Spleen (tissue), 11 donors: Measurements from ENCODE around the gene ETV5. TPM values are rescaled to one million over a fixed set of nuclear protein-coding genes. Genes with fewer than 3 reads are reported as not detected.

Experiments
- DNase-seq: peaks from one replicate; pipeline ENCODE4 v3.0.0-alpha.2; 2020
- H3K27ac ChIP-seq, 8 donors: fragments of 200-600 bp; sonication (generic) in 7 of 8; 1 replicate in 4 of 8; 2 replicates in 4 of 8; pipeline versions ENCODE4 v1.5.0 to v1.8.0; 2016 to 2021; ENCODE audit warnings: inconsistent platforms in 4 of 8, mild to moderate bottlenecking in 4 of 8, moderate library complexity in 1 of 8
- H3K27me3 ChIP-seq, 7 donors: fragments of 200-600 bp; sonication (generic) in 6 of 7; replicated peaks in 1 of 7; 1 replicate in 4 of 7; 2 replicates in 3 of 7; pipeline versions ENCODE4 v1.5.0 to v1.8.0; 2016 to 2021; ENCODE audit warnings: inconsistent platforms in 3 of 7, mild to moderate bottlenecking in 1 of 7
- H3K36me3 ChIP-seq, 6 donors: fragments of 200-600 bp; sonication (generic) in 5 of 6; 1 replicate in 4 of 6; 2 replicates in 2 of 6; pipeline versions ENCODE4 v1.5.0 to v1.8.0; 2016 to 2021; ENCODE audit warnings: inconsistent platforms in 2 of 6
- H3K4me1 ChIP-seq, 6 donors: fragments of 200-600 bp; sonication (generic) in 5 of 6; 1 replicate in 3 of 6; 2 replicates in 3 of 6; pipeline versions ENCODE4 v1.5.0 to v1.8.0; 2016 to 2021; ENCODE audit warnings: inconsistent platforms in 3 of 6
- H3K4me3 ChIP-seq, 8 donors: fragments of 200-600 bp; sonication (generic) in 7 of 8; 1 replicate in 4 of 8; 2 replicates in 4 of 8; pipeline versions ENCODE4 v1.5.0 to v1.8.0; 2016 to 2021; ENCODE audit warnings: inconsistent platforms in 4 of 8, mild to moderate bottlenecking in 4 of 8, moderate library complexity in 2 of 8
- H3K9me3 ChIP-seq, 8 donors: fragments of 200-600 bp; sonication (generic) in 7 of 8; 1 replicate in 4 of 8; 2 replicates in 4 of 8; pipeline versions ENCODE4 v1.5.0 to v1.8.0; 2016 to 2021; ENCODE audit warnings: inconsistent platforms in 4 of 8
- POLR2A ChIP-seq, 3 donors: fragments of 450-650 bp; IDR thresholded peaks; one replicate each; pipeline ENCODE4 v1.5.1; 2017; ENCODE audit warnings: antibody characterized with exemption in 3 of 3, mild to moderate bottlenecking in 1 of 3
- POLR2AphosphoS5 ChIP-seq, 3 donors: sonication (generic); formaldehyde crosslinking; IDR thresholded peaks; one replicate each; pipeline ENCODE4 v1.5.1; 2017; ENCODE audit warnings: antibody characterized with exemption in 3 of 3
- WGBS, 5 donors: extraction: QIAGEN DNeasy Blood & Tissue Kit in 3 of 5; methylation state at CpG; one replicate each; pipeline versions ENCODE4 v1.1.5 to v1.1.7; 2013 to 2018; 5-methylcytosine and 5-hydroxymethylcytosine counted together
- intact Hi-C: fragments of 100-400 bp; cut with DNase I; formaldehyde crosslinking; loops from one replicate; pipeline ENCODE4 v1.15.0; 2023; ENCODE audit warnings: low total_unique reads
- polyA plus RNA-seq, 3 donors: library from polyadenylated mRNA; stranded (reverse); fragments of 200-250 nt; gene quantifications; one replicate each; pipeline ENCODE4 v1.2.1, GENCODE V29; 2013
- total RNA-seq, 7 donors: library from RNA; depleted of rRNA in 3 of 7; stranded (reverse); fragments of >200 nt in 3 of 7; fragmentation: NEBNext Ultra II Directional in 4 of 7; extraction: Animal tissue kit (Norgen Biotek cat#: 25700) in 4 of 7; gene quantifications; one replicate each; pipeline versions ENCODE4 v1.1.0 to v1.2.1, GENCODE V29; 2016 to 2021
- TF ChIP-seq, protein P1 (sequence below), 11 experiments: fragments of 200-600 bp in 7 of 11; fragments of 450-650 bp in 4 of 11; sonication (generic) in 4 of 11; IDR thresholded peaks in 8 of 11; conservative IDR thresholded peaks in 3 of 11; 1 replicate in 7 of 11; 2 replicates in 4 of 11; pipeline versions ENCODE4 v1.4.0 to v1.8.0; 2016 to 2021; ENCODE audit warnings: antibody characterized with exemption in 11 of 11, inconsistent platforms in 4 of 11, mild to moderate bottlenecking in 1 of 11
- donor health status: healthy with polysubstance abuse.
- donor health status: DM: no; HTN: no; CAD: no; lungs with moderate emphysema.
- donor health status: DM: no; HTN: no; CAD: no.
- donor health status: Bipolar disorder and iron deficiency.
- donor health status: healthy.
- donor health status: DM: no; HTN: no; CAD: no.
- donor health status: DM: yes; HTN: yes; CAD: no.

ETV5 gene
- total and polyA plus RNA-seq, 10 donors, result 5.2 to 65.5 (median 24.0) TPM

GRCh38 chr3:186079925-186080324, 29.0 kb downstream of the ETV5 start:
- H3K27ac ChIP-seq, result no peak overlapping the region
- H3K9me3 ChIP-seq, result peaks cover 0 to 7% (median 2%) of the 10 kb centered on the region in 8 donors
- no peak overlapping the region for H3K4me3 ChIP-seq
- no peak for TF ChIP-seq POLR2AphosphoS5 (IDR thresholded peaks at IDR 0.05)
- TF ChIP-seq POLR2A (IDR thresholded peaks at IDR 0.05), result no peak
- TF ChIP-seq, protein P1, sequence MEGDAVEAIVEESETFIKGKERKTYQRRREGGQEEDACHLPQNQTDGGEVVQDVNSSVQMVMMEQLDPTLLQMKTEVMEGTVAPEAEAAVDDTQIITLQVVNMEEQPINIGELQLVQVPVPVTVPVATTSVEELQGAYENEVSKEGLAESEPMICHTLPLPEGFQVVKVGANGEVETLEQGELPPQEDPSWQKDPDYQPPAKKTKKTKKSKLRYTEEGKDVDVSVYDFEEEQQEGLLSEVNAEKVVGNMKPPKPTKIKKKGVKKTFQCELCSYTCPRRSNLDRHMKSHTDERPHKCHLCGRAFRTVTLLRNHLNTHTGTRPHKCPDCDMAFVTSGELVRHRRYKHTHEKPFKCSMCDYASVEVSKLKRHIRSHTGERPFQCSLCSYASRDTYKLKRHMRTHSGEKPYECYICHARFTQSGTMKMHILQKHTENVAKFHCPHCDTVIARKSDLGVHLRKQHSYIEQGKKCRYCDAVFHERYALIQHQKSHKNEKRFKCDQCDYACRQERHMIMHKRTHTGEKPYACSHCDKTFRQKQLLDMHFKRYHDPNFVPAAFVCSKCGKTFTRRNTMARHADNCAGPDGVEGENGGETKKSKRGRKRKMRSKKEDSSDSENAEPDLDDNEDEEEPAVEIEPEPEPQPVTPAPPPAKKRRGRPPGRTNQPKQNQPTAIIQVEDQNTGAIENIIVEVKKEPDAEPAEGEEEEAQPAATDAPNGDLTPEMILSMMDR (IDR thresholded peaks at IDR 0.05 in 8 of 11, conservative IDR thresholded peaks at IDR 0.05 in 3 of 11), result no peak
- no peak for DNase-seq
- H3K27me3 ChIP-seq, result no peaks in the 10 kb centered on the region
- intact Hi-C loops, result no loop called here
- WGBS, 5 donors, result 74 to 81% (median 79%) methylated on average over 7 of the region's 7 CpGs
- H3K36me3 ChIP-seq, result peaks cover 0 to 15% (median 0%) of the 10 kb centered on the region in 6 donors
- no peaks in the 10 kb centered on the region for H3K4me1 ChIP-seq

DNA sequence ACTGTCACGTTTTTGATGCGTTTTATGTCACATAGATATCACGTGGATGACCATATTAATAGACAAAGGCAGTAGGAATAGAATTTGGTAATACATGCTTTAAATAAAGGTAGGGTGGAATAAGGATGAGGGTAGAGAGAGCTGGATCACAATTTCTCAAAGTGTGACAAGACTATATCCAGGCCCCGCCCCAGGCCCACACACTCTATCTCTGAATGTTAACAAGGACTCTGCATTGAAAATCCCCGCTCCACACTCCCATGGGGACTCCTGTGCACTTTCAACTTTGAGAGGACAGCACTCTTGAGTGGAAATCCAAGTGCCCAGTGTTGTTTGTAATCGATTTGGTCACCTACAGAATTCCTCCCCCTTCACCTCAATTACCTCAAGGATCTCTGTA, 31.4 kb downstream of the ETV5 start:
- WGBS, 5 donors, result 90 to 96% (median 91%) methylated on average over 6 of the region's 6 CpGs
- Histone ChIP-seq H3K36me3 (peaks cover 0 to 15% (median 0%) of the 10 kb centered on the region in 6 donors), H3K4me1 (no peaks in the 10 kb centered on the region), H3K27ac (no peak overlapping the region), H3K4me3 (no peak overlapping the region), H3K27me3 (no peaks in the 10 kb centered on the region), H3K9me3 (peaks cover 0 to 12% (median 9%) of the 10 kb centered on the region in 8 donors)
- TF ChIP-seq, protein P1 (IDR thresholded peaks at IDR 0.05 in 8 of 11, conservative IDR thresholded peaks at IDR 0.05 in 3 of 11), result no peak
- TF ChIP-seq POLR2A (IDR thresholded peaks at IDR 0.05), result no peak
- TF ChIP-seq POLR2AphosphoS5 (IDR thresholded peaks at IDR 0.05), result no peak
- DNase-seq, result no peak
- intact Hi-C loops, result no loop called here

DNA sequence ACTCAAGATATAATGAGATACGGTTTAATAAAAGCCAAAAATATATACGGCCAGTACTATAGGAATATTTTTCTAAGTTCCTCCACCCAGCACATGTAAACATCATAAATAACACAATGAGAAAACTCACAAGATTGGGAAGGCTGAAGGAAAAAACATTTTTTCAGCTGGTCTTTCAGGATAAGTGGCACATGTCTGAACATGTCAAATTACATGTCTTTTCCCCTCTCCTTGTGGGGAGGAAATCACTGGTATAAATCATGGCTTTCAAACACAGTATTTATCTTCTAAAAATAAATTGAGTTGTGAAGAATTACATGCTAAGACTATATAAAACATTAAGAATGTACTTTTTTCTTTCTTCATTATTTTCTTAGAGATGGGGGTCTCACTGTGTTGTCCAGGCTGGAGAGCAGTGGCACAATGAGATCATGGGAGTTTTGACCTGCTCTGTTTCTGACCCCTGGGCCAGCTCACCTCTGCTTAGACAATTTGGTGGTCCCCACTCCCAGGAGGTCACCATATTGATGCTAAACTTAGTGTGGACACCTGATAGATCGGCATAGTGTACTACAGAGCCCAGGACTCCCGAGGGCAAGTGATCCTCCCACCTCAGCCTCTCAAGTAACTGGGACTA, 32.8 kb downstream of the ETV5 start:
- no peak overlapping the region for H3K27ac ChIP-seq
- H3K36me3 ChIP-seq, result peaks cover 0 to 15% (median 0%) of the 10 kb centered on the region in 6 donors
- H3K27me3 ChIP-seq, result no peaks in the 10 kb centered on the region
- intact Hi-C loops, result no loop called here
- peaks cover 0 to 12% (median 9%) of the 10 kb centered on the region in 8 donors for H3K9me3 ChIP-seq
- 89 to 93% (median 91%) methylated on average over 4 of the region's 4 CpGs for WGBS, 5 donors
- no peak overlapping the region for H3K4me3 ChIP-seq
- DNase-seq, result no peak
- TF ChIP-seq POLR2AphosphoS5 (IDR thresholded peaks at IDR 0.05), result no peak
- no peak for TF ChIP-seq POLR2A (IDR thresholded peaks at IDR 0.05)
- TF ChIP-seq, protein P1 (IDR thresholded peaks at IDR 0.05 in 8 of 11, conservative IDR thresholded peaks at IDR 0.05 in 3 of 11), result no peak
- peaks cover 0 to 2% (median 0%) of the 10 kb centered on the region in 6 donors for H3K4me1 ChIP-seq

DNA sequence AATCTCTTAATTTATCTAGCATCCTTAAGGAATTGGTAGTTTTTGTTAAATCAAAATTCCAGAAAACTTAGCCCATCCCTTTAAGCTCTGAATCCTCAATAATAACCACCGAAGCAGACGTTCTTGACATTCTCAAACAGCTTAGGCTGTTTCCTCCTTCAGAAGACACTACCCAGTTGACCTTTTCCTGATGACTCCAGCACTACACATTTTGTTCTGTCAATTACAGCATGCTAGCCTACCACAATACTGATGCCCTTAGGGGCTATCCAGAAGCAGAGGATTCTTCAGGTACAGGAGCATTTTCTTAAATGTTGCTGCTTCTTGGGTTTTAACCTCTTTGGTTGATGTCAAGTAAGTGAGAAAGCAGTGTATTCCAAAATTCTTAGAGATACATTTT, 33.4 kb downstream of the ETV5 start:
- Histone ChIP-seq H3K9me3 (peaks cover 0 to 12% (median 9%) of the 10 kb centered on the region in 8 donors), H3K36me3 (peaks cover 0 to 15% (median 0%) of the 10 kb centered on the region in 6 donors), H3K27me3 (no peaks in the 10 kb centered on the region), H3K4me1 (peaks cover 0 to 8% (median 1%) of the 10 kb centered on the region in 6 donors), H3K27ac (no peak overlapping the region), H3K4me3 (no peak overlapping the region)
- intact Hi-C loops, result no loop called here
- 54 to 83% (median 64%) methylated on average over 2 of the region's 2 CpGs for WGBS, 5 donors
- TF ChIP-seq POLR2AphosphoS5 (IDR thresholded peaks at IDR 0.05), result no peak
- TF ChIP-seq POLR2A (IDR thresholded peaks at IDR 0.05), result no peak
- TF ChIP-seq, protein P1 (IDR thresholded peaks at IDR 0.05 in 8 of 11, conservative IDR thresholded peaks at IDR 0.05 in 3 of 11), result no peak
- DNase-seq, result no peak
